SK-N-SH (cell line): ENCODE results near the gene MDM1. TPM values are rescaled to one million over a fixed set of nuclear protein-coding genes. Genes with fewer than 3 reads are reported as not detected.

Experiments
- CTCF ChIA-PET: fragments of 300-600, 350-600 bp; formaldehyde crosslinking; extraction: SDS; loops from one replicate; lab custom pipeline; 2021; lab: Yijun Ruan, JAX
- POLR2A ChIA-PET: fragments of 350-600 bp; sonication (Branson Sonifier 250); formaldehyde crosslinking; extraction: SDS; loops from one replicate; lab custom pipeline; 2020; ENCODE audit warnings: antibody characterized with exemption, inconsistent platforms; lab: Yijun Ruan, JAX
- DNase-seq: peaks from one replicate; pipeline ENCODE4 v3.0.0; 2012
- H2AFZ ChIP-seq: fragments of 200-600 bp; sonication (generic); 2 replicates; pipeline ENCODE4 v1.8.1; 2016; ENCODE audit warnings: antibody characterized with exemption, mild to moderate bottlenecking, low read depth
- H3F3A ChIP-seq: fragments of 200-600 bp; sonication (generic); replicated peaks from 2 replicates; pipeline ENCODE3; 2016; ENCODE audit warnings: antibody characterized with exemption, mild to moderate bottlenecking; ENCODE audit not compliant: insufficient read depth
- H3K27ac ChIP-seq, 2 experiments: fragments of 200-500 bp in 1 of 2; fragments of 200-600 bp in 1 of 2; sonication (Bioruptor generic) in 1 of 2; sonication (generic), shearing (Covaris generic) in 1 of 2; 2 replicates each; pipeline versions ENCODE4 v1.5.1 to v1.6.1; 2014 to 2016; ENCODE audit warnings: low read depth in 2 of 2, inconsistent platforms in 1 of 2, low read length in 1 of 2, mild to moderate bottlenecking in 1 of 2, mixed read lengths in 1 of 2
- H3K27me3 ChIP-seq: fragments of 200-600 bp; sonication (generic), shearing (Covaris generic); 2 replicates; pipeline ENCODE4 v1.6.1; 2016; ENCODE audit warnings: mixed run types; ENCODE audit not compliant: insufficient read depth
- H3K36me3 ChIP-seq, 2 experiments: fragments of 200-500 bp in 1 of 2; fragments of 200-600 bp in 1 of 2; sonication (Bioruptor generic) in 1 of 2; sonication (generic) in 1 of 2; replicated peaks in 1 of 2; 2 replicates each; pipeline versions ENCODE3 to v1.5.1; 2014 to 2016; ENCODE audit warnings: low read length in 1 of 2, mild to moderate bottlenecking in 1 of 2; ENCODE audit not compliant: insufficient read depth in 2 of 2, control insufficient read depth in 1 of 2
- H3K4me1 ChIP-seq, 2 experiments: fragments of 200-500 bp in 1 of 2; fragments of 200-600 bp in 1 of 2; sonication (Bioruptor generic) in 1 of 2; sonication (generic), shearing (Covaris generic) in 1 of 2; 2 replicates each; pipeline versions ENCODE4 v1.5.1 to v1.6.1; 2014 to 2016; ENCODE audit warnings: low read depth in 1 of 2, low read length in 1 of 2, mixed run types in 1 of 2; ENCODE audit not compliant: insufficient read depth in 2 of 2, control insufficient read depth in 1 of 2
- H3K4me2 ChIP-seq: fragments of 200-600 bp; sonication (generic), shearing (Covaris generic); 2 replicates; pipeline ENCODE4 v1.6.1; 2017; ENCODE audit warnings: mixed run types
- H3K4me3 ChIP-seq, 2 experiments: fragments of 200-500 bp in 1 of 2; fragments of 200-600 bp in 1 of 2; sonication (Bioruptor generic) in 1 of 2; sonication (generic), shearing (Covaris generic) in 1 of 2; 2 replicates each; pipeline versions ENCODE4 v1.5.1 to v1.8.1; 2014 to 2016; ENCODE audit warnings: low read depth in 2 of 2, inconsistent platforms in 1 of 2, low read length in 1 of 2, mild to moderate bottlenecking in 1 of 2, mixed read lengths in 1 of 2, moderate library complexity in 1 of 2
- H3K79me2 ChIP-seq: fragments of 200-600 bp; sonication (generic); 2 replicates; pipeline ENCODE4 v1.8.1; 2017; ENCODE audit warnings: mild to moderate bottlenecking; ENCODE audit not compliant: insufficient read depth
- H3K9ac ChIP-seq: fragments of 200-600 bp; sonication (generic); 2 replicates; pipeline ENCODE4 v1.6.1; 2017; ENCODE audit warnings: mixed run types
- H3K9me2 ChIP-seq: fragments of 200-600 bp; sonication (generic); 2 replicates; pipeline ENCODE4 v1.6.1; 2017; ENCODE audit warnings: mixed run types
- H3K9me3 ChIP-seq: fragments of 200-600 bp; sonication (generic); 2 replicates; pipeline ENCODE4 v1.6.1; 2017; ENCODE audit warnings: mixed run types, mild to moderate bottlenecking, moderate library complexity
- H4K20me1 ChIP-seq: fragments of 200-600 bp; sonication (generic); 2 replicates; pipeline ENCODE4 v1.6.1; 2017; ENCODE audit warnings: mild to moderate bottlenecking, mixed run types; ENCODE audit not compliant: insufficient read depth
- GATA2 ChIP-seq: sonication (generic); formaldehyde crosslinking; IDR thresholded peaks from 2 replicates; pipeline ENCODE4 v1.5.0; 2020; ENCODE audit warnings: mild to moderate bottlenecking, missing genetic modification reagents
- MXI1 ChIP-seq: IDR thresholded peaks from 2 replicates; pipeline ENCODE4 v1.6.1; 2012; ENCODE audit warnings: mild to moderate bottlenecking, low read depth, low read length, improper control_type of control experiment
- RCOR1 ChIP-seq: fragments of 150-350 bp; IDR thresholded peaks from 2 replicates; pipeline ENCODE4 v1.6.1; 2017; ENCODE audit warnings: antibody characterized with exemption, low read length
- TCF12 ChIP-seq: IDR thresholded peaks from 2 replicates; pipeline ENCODE4 v1.4.0; 2012
- WGBS: methylation state at CpG from one replicate; pipeline ENCODE4 v1.1.6; 2017; ENCODE audit warnings: low lambda C conversion rate; 5-methylcytosine and 5-hydroxymethylcytosine counted together
- polyA plus RNA-seq, 3 experiments: library from polyadenylated mRNA; depleted of rRNA; stranded (reverse); fragments of >200 nt; gene quantifications; 2 replicates each; pipeline ENCODE4 v1.2.3, GENCODE V29; 2012

The MDM1 gene
- polyA plus RNA-seq, 1 of the 3 experiments (the other 2 are of a cell fraction): 7.4 TPM

- Histone ChIP-seq H3K27me3 (no peaks in the 10 kb centered on the region), H3K9me3 (no peaks in the 10 kb centered on the region), H4K20me1 (no peaks in the 10 kb centered on the region), H3K4me1 (peaks cover 9 to 23% of the 10 kb centered on the region in 2 experiments), H3K4me3 (peak overlapping the region; percentile 14 to 26; a peak in 1 of 4 replicates), H3K79me2 (no peaks in the 10 kb centered on the region), H3K9ac (no peak overlapping the region), H2AFZ (peak overlapping the region; percentile 41), H3F3A (peaks cover 2% of the 10 kb centered on the region), H3K4me2 (peak overlapping the region; percentile 44), H3K36me3 (no peaks in the 10 kb centered on the region), H3K9me2 (no peaks in the 10 kb centered on the region), H3K27ac (peak overlapping the region; percentile 32 to 91; a peak in 3 of 4 replicates)
- 27% methylated on average over 5 of the region's 6 CpGs for WGBS
- ChIA-PET CTCF (interaction anchor here (0.7 to 2.4 kb wide), 2 partner anchors 11 to 22 kb away, joined by 3 to 14 read pairs; no protein-coding TSS in a partner anchor), POLR2A (interaction anchor here (1.5 kb wide), 1 partner anchor 22 kb away, joined by 4 read pairs; no protein-coding TSS in a partner anchor)
- TF ChIP-seq TCF12: no peak
- TF ChIP-seq GATA2 (CRISPR knock-in tag): peak; percentile 7; the same call in 1 of the 2 replicates
- TF ChIP-seq MXI1: no peak
- TF ChIP-seq RCOR1: peak; percentile 14; the same call in 1 of the 2 replicates
- DNase-seq: peak; percentile 27
These were observed 86.8 kb downstream of the MDM1 start for GRCh38 chr12:68245180-68246021.

Other genes starting within 250 kb of the MDM1 start
- gene IFNG, start 172.6 kb downstream of the MDM1 start, polyA plus RNA-seq (2012; rRNA removed): not detected in 2 replicates
- gene IL26, start 106.6 kb downstream of the MDM1 start, polyA plus RNA-seq (2012; rRNA removed): not detected in 2 replicates
- gene IL22, start 78.8 kb downstream of the MDM1 start, polyA plus RNA-seq (2012; rRNA removed): not detected in 2 replicates